HL-60 (cell line): ENCODE data around the gene PXDC1.
A peak's percentile ranks its signal among the peaks of the same experiment; 100 is the strongest.

Experiments used
- DNase-seq, 2 experiments: peaks; one replicate each; pipeline ENCODE4 v3.0.0-alpha.2; 2010 to 2020; ENCODE audit warnings: low read depth in 1 of 2, low spot score in 1 of 2
- H3K27ac ChIP-seq: fragments of 250-450 bp; sonication (Bioruptor Pico); replicated peaks from 2 replicates; pipeline ENCODE4 v1.5.1; 2020; ENCODE audit warnings: mild to moderate bottlenecking, moderate library complexity
- H3K27me3 ChIP-seq: fragments of 250-450 bp; sonication (Bioruptor Pico); 2 replicates; pipeline ENCODE4 v1.5.1; 2021; ENCODE audit warnings: mild to moderate bottlenecking, moderate library complexity; ENCODE audit not compliant: insufficient read depth, poor library complexity, severe bottlenecking
- H3K4me3 ChIP-seq: replicated peaks from 2 replicates; pipeline ENCODE4 v1.5.1; 2011; ENCODE audit warnings: mild to moderate bottlenecking, control low read depth, low read length; ENCODE audit not compliant: insufficient read depth
- GABPA ChIP-seq: IDR thresholded peaks from 2 replicates; pipeline ENCODE4 v1.6.1; 2012; ENCODE audit warnings: low read depth
- POLR2AphosphoS5 ChIP-seq: IDR thresholded peaks from 2 replicates; pipeline ENCODE4 v1.6.1; 2012; ENCODE audit warnings: low read depth
- SPI1 ChIP-seq: IDR thresholded peaks from 2 replicates; pipeline ENCODE4 v1.6.1; 2012; ENCODE audit warnings: low read depth, mild to moderate bottlenecking, borderline replicate concordance
- TF ChIP-seq, protein P1 (sequence below): IDR thresholded peaks from 2 replicates; pipeline ENCODE4 v1.6.1; 2012; ENCODE audit warnings: low read depth; ENCODE audit not compliant: insufficient replicate concordance
- TF ChIP-seq, protein P2 (sequence below): IDR thresholded peaks from one replicate; pipeline ENCODE4 v1.5.1; 2011; ENCODE audit warnings: low read length, control low read depth, inconsistent platforms; ENCODE audit not compliant: insufficient read depth

PXDC1 gene

DNA sequence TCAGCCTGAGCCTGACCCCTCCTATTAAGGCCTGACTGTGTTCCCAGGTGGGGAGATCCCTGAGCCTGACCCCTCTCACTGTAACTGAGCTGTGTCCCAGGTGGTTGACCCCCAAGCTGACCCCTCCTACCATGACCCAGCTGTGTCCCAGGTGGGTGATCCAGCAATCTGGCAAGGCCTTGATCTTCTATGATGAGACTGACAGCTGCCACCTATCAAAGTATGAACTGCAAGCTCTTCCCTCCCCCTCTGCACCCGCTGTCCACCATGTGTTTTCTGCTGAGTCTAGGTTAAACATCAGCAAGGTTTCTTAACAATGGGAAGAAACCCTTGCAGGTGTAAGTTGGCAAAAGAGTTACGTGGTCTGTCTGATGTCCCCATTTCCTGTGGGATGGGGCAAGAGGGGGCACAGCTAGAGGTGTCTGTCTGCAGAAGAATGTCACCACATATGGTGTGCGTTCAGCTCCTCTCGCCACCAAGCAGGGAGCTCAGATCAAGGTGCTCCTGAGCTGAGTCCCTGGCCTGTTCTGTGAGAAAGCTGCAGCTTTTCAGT lies 5.9 kb downstream of the PXDC1 start:
- TF ChIP-seq POLR2AphosphoS5 (no peak), GABPA (no peak), SPI1 (no peak)
- TF ChIP-seq, protein P1, sequence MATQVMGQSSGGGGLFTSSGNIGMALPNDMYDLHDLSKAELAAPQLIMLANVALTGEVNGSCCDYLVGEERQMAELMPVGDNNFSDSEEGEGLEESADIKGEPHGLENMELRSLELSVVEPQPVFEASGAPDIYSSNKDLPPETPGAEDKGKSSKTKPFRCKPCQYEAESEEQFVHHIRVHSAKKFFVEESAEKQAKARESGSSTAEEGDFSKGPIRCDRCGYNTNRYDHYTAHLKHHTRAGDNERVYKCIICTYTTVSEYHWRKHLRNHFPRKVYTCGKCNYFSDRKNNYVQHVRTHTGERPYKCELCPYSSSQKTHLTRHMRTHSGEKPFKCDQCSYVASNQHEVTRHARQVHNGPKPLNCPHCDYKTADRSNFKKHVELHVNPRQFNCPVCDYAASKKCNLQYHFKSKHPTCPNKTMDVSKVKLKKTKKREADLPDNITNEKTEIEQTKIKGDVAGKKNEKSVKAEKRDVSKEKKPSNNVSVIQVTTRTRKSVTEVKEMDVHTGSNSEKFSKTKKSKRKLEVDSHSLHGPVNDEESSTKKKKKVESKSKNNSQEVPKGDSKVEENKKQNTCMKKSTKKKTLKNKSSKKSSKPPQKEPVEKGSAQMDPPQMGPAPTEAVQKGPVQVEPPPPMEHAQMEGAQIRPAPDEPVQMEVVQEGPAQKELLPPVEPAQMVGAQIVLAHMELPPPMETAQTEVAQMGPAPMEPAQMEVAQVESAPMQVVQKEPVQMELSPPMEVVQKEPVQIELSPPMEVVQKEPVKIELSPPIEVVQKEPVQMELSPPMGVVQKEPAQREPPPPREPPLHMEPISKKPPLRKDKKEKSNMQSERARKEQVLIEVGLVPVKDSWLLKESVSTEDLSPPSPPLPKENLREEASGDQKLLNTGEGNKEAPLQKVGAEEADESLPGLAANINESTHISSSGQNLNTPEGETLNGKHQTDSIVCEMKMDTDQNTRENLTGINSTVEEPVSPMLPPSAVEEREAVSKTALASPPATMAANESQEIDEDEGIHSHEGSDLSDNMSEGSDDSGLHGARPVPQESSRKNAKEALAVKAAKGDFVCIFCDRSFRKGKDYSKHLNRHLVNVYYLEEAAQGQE = no peak
- TF ChIP-seq, protein P2, sequence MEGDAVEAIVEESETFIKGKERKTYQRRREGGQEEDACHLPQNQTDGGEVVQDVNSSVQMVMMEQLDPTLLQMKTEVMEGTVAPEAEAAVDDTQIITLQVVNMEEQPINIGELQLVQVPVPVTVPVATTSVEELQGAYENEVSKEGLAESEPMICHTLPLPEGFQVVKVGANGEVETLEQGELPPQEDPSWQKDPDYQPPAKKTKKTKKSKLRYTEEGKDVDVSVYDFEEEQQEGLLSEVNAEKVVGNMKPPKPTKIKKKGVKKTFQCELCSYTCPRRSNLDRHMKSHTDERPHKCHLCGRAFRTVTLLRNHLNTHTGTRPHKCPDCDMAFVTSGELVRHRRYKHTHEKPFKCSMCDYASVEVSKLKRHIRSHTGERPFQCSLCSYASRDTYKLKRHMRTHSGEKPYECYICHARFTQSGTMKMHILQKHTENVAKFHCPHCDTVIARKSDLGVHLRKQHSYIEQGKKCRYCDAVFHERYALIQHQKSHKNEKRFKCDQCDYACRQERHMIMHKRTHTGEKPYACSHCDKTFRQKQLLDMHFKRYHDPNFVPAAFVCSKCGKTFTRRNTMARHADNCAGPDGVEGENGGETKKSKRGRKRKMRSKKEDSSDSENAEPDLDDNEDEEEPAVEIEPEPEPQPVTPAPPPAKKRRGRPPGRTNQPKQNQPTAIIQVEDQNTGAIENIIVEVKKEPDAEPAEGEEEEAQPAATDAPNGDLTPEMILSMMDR = no peak
- Histone ChIP-seq H3K4me3 (no peak overlapping the region), H3K27ac (peak overlapping the region; percentile 70), H3K27me3 (peaks cover 27% of the 10 kb centered on the region)
- peak in 1 of 2 experiments; percentile 62 for DNase-seq

DNA sequence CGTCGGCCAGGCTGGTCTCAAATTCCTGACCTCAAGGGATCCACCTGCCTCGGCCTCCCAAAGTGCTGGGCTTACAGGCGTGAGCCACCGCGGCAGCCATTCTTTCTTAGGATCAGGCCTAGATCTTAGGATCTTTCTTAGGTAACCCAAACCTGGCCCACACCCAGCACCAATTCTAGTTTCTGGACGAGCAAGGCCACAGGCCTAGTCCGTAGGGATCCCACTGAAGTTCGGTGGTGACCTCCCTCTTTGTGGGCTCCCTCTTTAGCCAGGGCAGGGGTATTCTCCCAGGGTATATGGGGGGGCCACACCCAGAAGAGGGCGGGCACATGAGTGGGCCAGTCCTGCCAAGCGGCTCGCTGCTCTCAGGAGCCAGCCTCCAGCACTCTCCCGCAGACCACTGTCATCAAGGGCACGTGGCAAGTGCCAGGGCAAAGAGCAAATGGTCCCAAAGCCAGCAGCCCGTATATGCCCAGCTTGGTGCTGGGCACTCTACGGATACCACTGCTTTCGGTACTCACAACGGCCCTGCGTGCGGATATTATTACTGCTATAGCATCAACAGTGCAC lies 6.5 kb downstream of the PXDC1 start:
- no peak for DNase-seq
- Histone ChIP-seq H3K27ac (no peak overlapping the region), H3K4me3 (no peak overlapping the region), H3K27me3 (peaks cover 25% of the 10 kb centered on the region)
- TF ChIP-seq SPI1 (no peak), POLR2AphosphoS5 (no peak), GABPA (no peak)
- TF ChIP-seq, protein P2 = no peak
- TF ChIP-seq, protein P1 = no peak

DNA sequence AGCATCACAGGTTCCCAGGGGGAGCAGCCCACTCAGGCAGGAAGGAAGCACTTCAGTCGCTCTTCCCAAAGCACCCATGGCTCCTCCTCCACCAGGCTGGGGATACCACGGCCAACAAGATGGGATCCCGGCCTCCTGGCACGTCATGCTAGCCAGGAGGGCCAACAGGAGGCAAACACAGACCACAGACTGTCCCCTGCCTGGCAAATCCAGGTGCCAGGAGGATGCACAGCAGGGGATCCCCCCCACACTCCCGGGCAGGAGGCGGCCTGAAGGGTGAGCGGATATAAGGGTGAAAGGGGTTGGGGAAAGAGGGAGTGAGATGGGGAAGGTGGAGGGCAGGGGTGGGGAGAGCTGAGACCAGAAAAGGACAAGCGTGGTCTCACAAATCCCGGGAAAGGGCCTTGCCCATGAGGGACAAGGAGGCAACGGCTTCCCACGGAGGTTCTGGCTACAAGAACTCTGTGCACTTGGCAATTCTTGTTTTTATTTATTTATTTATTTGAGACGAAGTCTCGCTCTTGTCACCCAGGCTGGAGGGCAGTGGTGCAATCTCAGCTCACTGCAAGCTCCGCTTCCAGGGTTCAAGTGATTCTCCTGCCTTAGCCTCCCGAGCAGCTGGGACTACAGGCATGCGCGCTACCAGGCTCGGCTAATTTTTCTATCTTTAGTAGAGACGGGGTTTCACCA lies 7.2 kb downstream of the PXDC1 start:
- no peak for DNase-seq
- no peak for TF ChIP-seq SPI1
- no peak for TF ChIP-seq POLR2AphosphoS5
- no peak for TF ChIP-seq GABPA
- TF ChIP-seq, protein P1 = no peak
- TF ChIP-seq, protein P2 = no peak
- no peak overlapping the region for H3K27ac ChIP-seq
- H3K4me3 ChIP-seq = no peak overlapping the region
- H3K27me3 ChIP-seq = peaks cover 22% of the 10 kb centered on the region
